ENCODE measurements around the gene ASTN1. TPM values are rescaled to one million over a fixed set of nuclear protein-coding genes. Genes with fewer than 3 reads are reported as not detected.

The ASTN1 gene
- total and polyA plus RNA-seq, 3 experiments from 2014 or later = not detected

DNA sequence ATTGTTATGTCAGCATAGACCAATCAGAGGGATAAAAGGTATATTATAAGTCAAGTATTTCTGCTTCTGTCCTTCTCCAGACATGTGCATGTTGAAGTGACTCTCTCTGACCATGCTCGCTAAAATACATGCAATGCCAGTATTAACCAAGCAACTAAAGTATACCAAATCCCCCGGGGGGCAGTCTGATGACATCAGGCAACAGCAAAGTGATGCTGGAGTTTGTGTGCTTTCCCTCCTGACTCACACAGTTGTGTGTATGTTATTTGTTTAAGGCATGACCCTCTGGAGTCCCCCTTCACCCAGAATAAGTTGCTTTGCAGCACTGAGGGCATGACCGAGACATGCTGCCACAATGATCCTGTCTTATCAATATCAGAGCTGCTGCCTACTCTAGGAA is 8.4 kb upstream of the ASTN1 start:
- H3K4me3 Mint-ChIP-seq = no peak overlapping the region
- H3K4me1 Mint-ChIP-seq = no peaks in the 10 kb centered on the region
- ChIA-PET POLR2A (no interaction called here), CTCF (no interaction called here)
- H3K4me3 ChIP-seq (ENCODE audit: low read length) = no peak overlapping the region
- peaks cover 0 to 12% (median 2%) of the 10 kb centered on the region in 5 donors for H3K9me3 Mint-ChIP-seq
- H3K9me3 ChIP-seq (ENCODE audit: low read length) = no peaks in the 10 kb centered on the region
- no peaks in the 10 kb centered on the region for H3K36me3 Mint-ChIP-seq
- no peaks in the 10 kb centered on the region for H3K27me3 ChIP-seq (ENCODE audit: insufficient read depth, low read length, poor library complexity, severe bottlenecking)
- no peaks in the 10 kb centered on the region for H3K36me3 ChIP-seq (ENCODE audit: insufficient read depth, low read length)
- H3K27ac Mint-ChIP-seq = no peak overlapping the region
- DNase-seq = no peak
- H3K27ac ChIP-seq (ENCODE audit: low read depth, low read length) = no peak overlapping the region
- H3K27me3 Mint-ChIP-seq = peaks cover 0 to 13% of the 10 kb centered on the region in 2 donors
- no peaks in the 10 kb centered on the region for H3K4me1 ChIP-seq (ENCODE audit: insufficient read depth, low read length)

DNA sequence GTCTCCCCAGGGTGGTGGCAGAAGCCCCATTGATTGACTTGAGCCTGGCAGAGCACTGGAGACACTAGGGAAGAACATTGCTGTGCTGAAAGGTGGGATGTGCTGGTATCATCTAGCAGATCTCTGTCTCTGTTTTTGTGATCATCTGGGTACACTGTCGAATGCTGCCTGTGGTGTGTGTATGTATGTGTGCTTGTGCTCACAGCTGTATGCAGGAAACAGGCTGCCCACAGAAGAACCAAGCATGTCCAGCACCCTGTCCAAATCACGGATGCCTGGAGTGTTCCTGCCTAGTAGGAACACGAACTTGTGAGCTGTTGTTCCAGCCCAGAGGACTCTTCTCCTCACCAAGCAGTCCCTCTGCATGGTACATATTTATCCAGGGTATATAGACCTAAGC is 7.8 kb upstream of the ASTN1 start:
- DNase-seq = no peak
- no peak overlapping the region for H3K4me3 Mint-ChIP-seq
- Histone ChIP-seq H3K9me3 (ENCODE audit: low read length) (no peaks in the 10 kb centered on the region), H3K36me3 (ENCODE audit: insufficient read depth, low read length) (no peaks in the 10 kb centered on the region), H3K27me3 (ENCODE audit: insufficient read depth, low read length, poor library complexity, severe bottlenecking) (no peaks in the 10 kb centered on the region), H3K27ac (ENCODE audit: low read depth, low read length) (no peak overlapping the region), H3K4me3 (ENCODE audit: low read length) (no peak overlapping the region), H3K4me1 (ENCODE audit: insufficient read depth, low read length) (no peaks in the 10 kb centered on the region)
- peaks cover 0 to 13% of the 10 kb centered on the region in 2 donors for H3K27me3 Mint-ChIP-seq
- no peaks in the 10 kb centered on the region for H3K36me3 Mint-ChIP-seq
- ChIA-PET CTCF (no interaction called here), POLR2A (no interaction called here)
- H3K27ac Mint-ChIP-seq = no peak overlapping the region
- H3K4me1 Mint-ChIP-seq = no peaks in the 10 kb centered on the region
- peaks cover 0 to 12% (median 2%) of the 10 kb centered on the region in 5 donors for H3K9me3 Mint-ChIP-seq

DNA sequence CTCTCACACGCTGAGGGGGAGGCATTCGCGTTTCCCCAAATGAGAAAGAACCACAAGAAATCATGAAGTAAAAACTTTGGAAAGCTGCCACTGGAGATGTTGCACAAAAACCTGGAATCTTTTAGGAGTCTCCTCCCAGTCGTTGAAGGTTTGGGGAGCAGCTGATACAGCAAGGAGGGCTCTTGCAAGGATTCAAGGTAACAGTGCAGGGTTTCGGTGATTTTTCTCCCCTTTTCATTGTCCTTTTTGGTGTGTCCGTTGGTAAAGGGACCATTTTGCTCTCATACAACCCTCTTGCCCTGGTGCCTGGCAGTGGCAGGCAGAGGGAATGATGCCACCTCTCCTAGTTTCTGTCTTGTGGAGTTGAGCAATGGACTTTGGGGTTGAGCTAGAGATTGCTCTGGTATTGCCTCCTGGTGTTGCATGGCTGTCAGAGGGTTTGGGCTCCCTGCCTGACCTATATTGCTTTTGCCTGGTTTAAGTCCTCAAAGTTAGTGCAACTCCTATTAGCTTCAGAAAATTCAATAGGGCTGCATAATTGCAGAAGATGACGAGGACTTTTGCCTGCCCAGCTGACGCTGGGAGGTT is 7.1 kb upstream of the ASTN1 start:
- no peak overlapping the region for H3K4me3 ChIP-seq (ENCODE audit: low read length)
- CTCF ChIA-PET = no interaction called here
- H3K27ac ChIP-seq (ENCODE audit: low read depth, low read length) = no peak overlapping the region
- Mint-ChIP-seq H3K9me3 (peaks cover 0 to 9% (median 2%) of the 10 kb centered on the region in 5 donors), H3K36me3 (no peaks in the 10 kb centered on the region), H3K4me3 (no peak overlapping the region), H3K27me3 (peaks cover 0 to 13% of the 10 kb centered on the region in 2 donors), H3K4me1 (no peaks in the 10 kb centered on the region), H3K27ac (no peak overlapping the region)
- no peaks in the 10 kb centered on the region for H3K9me3 ChIP-seq (ENCODE audit: low read length)
- no peaks in the 10 kb centered on the region for H3K36me3 ChIP-seq (ENCODE audit: insufficient read depth, low read length)
- POLR2A ChIA-PET = no interaction called here
- H3K27me3 ChIP-seq (ENCODE audit: insufficient read depth, low read length, poor library complexity, severe bottlenecking) = no peaks in the 10 kb centered on the region
- no peak for DNase-seq
- no peaks in the 10 kb centered on the region for H3K4me1 ChIP-seq (ENCODE audit: insufficient read depth, low read length)

DNA sequence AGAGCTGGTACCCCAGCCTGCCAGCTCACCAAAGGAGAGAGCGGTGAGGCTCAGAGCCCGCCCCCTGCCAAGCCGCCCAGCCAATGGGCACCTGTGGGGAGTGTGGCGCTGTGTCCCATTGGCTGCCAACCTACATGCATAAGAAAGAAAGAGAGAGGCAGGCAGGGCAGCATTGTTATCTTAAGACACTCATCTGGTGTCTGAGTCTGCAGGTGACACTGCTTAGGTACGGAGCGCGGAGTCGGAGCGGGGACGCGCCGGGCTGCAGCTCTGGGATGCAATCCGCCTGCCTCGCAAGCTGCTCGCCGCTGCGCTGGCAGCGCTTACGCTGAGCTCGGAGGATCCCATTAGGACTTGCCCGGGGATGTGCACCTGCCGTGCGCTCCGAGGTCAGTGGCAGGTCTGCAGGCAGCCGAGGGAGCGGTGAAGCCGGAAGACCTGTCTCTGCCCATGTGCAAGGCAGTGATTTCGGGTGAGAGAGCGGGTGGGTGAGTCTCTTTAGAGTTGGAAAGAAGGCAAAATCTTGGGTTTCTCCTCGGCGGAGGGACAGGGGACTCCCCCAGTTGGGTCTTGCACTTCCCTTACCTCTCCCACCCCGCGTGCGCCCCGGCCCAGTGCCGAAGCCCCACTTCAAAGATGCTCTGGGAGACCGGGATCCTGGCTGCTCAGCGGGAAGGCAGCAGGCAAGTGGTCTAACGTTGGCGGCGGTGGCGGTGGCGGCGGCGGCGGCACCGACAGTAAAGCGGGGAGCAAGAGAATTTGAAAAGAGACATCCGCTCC is 6.4 kb upstream of the ASTN1 start, which contains the start of gene BRINP2:
BRINP2 (plus strand) TSS at position 203 of the 780 bp plus-strand sequence. CDS start 58,919 bp downstream, outside the sequence.
- POLR2A ChIA-PET = no interaction called here
- Mint-ChIP-seq H3K36me3 (no peaks in the 10 kb centered on the region), H3K9me3 (peaks cover 0 to 9% (median 2%) of the 10 kb centered on the region in 5 donors), H3K4me1 (no peaks in the 10 kb centered on the region), H3K27me3 (peaks cover 0 to 13% of the 10 kb centered on the region in 2 donors), H3K27ac (no peak within 1 kb of the TSS), H3K4me3 (no peak within 1 kb of the TSS)
- Histone ChIP-seq H3K36me3 (ENCODE audit: insufficient read depth, low read length) (no peaks in the 10 kb centered on the region), H3K27me3 (ENCODE audit: insufficient read depth, low read length, poor library complexity, severe bottlenecking) (no peaks in the 10 kb centered on the region), H3K4me1 (ENCODE audit: insufficient read depth, low read length) (no peaks in the 10 kb centered on the region), H3K27ac (ENCODE audit: low read depth, low read length) (no peak within 1 kb of the TSS), H3K9me3 (ENCODE audit: low read length) (no peaks in the 10 kb centered on the region), H3K4me3 (ENCODE audit: low read length) (no peak within 1 kb of the TSS)
- no peak for DNase-seq
- CTCF ChIA-PET = no interaction called here

DNA sequence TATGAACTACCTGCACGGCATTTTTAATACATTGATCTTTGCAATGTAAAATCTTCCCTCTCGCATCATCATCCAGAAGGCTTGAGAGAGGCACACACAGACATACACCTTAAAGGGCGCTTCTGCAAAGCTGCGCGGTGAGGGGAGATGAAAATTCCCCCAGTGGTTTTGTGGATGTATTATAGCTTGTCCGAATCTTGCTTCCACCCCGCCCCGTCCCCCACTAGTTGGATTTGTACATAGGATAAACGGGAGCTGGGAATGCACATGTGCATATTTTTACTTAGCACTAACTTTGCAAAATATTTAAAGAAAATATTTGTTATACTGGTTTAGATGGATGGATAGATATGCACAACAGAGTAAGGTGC is 542 bp upstream of the ASTN1 start:
- Histone ChIP-seq H3K36me3 (ENCODE audit: insufficient read depth, low read length) (no peaks in the 10 kb centered on the region), H3K4me1 (ENCODE audit: insufficient read depth, low read length) (no peaks in the 10 kb centered on the region), H3K9me3 (ENCODE audit: low read length) (no peaks in the 10 kb centered on the region), H3K27me3 (ENCODE audit: insufficient read depth, low read length, poor library complexity, severe bottlenecking) (no peaks in the 10 kb centered on the region), H3K4me3 (ENCODE audit: low read length) (no peak overlapping the region), H3K27ac (ENCODE audit: low read depth, low read length) (no peak overlapping the region)
- CTCF ChIA-PET = no interaction called here
- POLR2A ChIA-PET = no interaction called here
- DNase-seq = no peak
- H3K4me3 Mint-ChIP-seq = no peak overlapping the region
- H3K4me1 Mint-ChIP-seq = no peaks in the 10 kb centered on the region
- peaks cover 0 to 1% (median 0%) of the 10 kb centered on the region in 3 donors for H3K36me3 Mint-ChIP-seq
- H3K27ac Mint-ChIP-seq = no peak overlapping the region
- H3K9me3 Mint-ChIP-seq = peaks cover 0 to 10% (median 5%) of the 10 kb centered on the region in 5 donors
- peaks cover 7 to 15% of the 10 kb centered on the region in 2 donors for H3K27me3 Mint-ChIP-seq

DNA sequence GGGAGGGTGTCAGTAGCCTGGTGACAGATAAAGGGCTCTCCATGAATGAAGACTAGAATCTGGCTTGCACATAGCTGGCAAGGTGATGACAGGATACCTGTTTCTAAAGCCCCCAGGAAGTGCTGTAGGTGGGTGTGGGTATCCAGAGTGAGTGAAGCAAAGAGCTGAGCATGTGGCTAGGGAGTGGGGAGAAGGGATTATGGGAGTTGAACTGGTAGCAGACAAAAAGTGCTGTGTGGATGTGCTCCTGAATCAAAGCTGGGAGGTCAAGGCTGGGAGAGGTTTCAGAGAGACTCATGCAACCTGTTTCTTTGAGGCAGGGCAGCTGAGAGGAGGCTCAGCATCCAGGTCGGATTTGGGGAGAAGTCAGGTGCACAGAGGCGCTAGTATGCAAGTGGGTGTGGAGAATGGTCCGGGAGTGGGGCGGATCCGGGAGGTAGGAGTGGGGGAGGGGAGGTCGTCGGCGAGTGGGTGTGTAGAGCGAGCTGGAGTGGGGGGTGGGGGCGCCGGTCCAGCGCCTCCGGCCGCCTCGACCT is 600 bp downstream of the ASTN1 start:
- Histone ChIP-seq H3K27me3 (ENCODE audit: insufficient read depth, low read length, poor library complexity, severe bottlenecking) (no peaks in the 10 kb centered on the region), H3K4me1 (ENCODE audit: insufficient read depth, low read length) (no peaks in the 10 kb centered on the region), H3K4me3 (ENCODE audit: low read length) (no peak overlapping the region), H3K9me3 (ENCODE audit: low read length) (no peaks in the 10 kb centered on the region), H3K27ac (ENCODE audit: low read depth, low read length) (no peak overlapping the region), H3K36me3 (ENCODE audit: insufficient read depth, low read length) (no peaks in the 10 kb centered on the region)
- Mint-ChIP-seq H3K36me3 (peaks cover 0 to 1% (median 0%) of the 10 kb centered on the region in 3 donors), H3K9me3 (peaks cover 0 to 10% (median 5%) of the 10 kb centered on the region in 5 donors), H3K27ac (no peak overlapping the region), H3K4me3 (no peak overlapping the region), H3K4me1 (no peaks in the 10 kb centered on the region), H3K27me3 (peaks cover 7 to 15% of the 10 kb centered on the region in 2 donors)
- POLR2A ChIA-PET = no interaction called here
- CTCF ChIA-PET = no interaction called here
- no peak for DNase-seq

DNA sequence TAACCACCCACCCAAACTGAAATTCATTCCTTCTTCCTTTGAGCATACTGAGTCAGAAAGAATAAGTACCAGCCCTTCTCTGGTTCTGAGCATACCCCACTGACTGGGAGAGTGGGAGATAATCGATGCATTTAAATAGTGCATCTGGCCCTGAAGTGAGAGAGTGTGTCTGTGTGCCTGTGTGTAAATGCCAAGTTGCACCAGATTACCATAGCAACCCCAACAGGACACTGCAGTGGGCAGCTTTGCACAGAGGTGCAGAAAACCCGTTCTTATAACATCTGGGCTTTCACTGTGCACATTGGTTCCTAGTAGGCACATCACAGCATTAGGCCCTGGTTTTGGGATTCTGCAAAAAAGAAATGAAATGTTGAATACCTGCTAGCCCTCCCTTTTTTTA is 2.3 kb downstream of the ASTN1 start:
- Mint-ChIP-seq H3K9me3 (peaks cover 0 to 10% (median 5%) of the 10 kb centered on the region in 5 donors), H3K36me3 (peaks cover 0 to 1% (median 0%) of the 10 kb centered on the region in 3 donors), H3K4me3 (no peak overlapping the region), H3K4me1 (no peaks in the 10 kb centered on the region), H3K27me3 (peaks cover 7 to 15% of the 10 kb centered on the region in 2 donors), H3K27ac (no peak overlapping the region)
- no peaks in the 10 kb centered on the region for H3K36me3 ChIP-seq (ENCODE audit: insufficient read depth, low read length)
- H3K4me1 ChIP-seq (ENCODE audit: insufficient read depth, low read length) = no peaks in the 10 kb centered on the region
- H3K9me3 ChIP-seq (ENCODE audit: low read length) = no peaks in the 10 kb centered on the region
- DNase-seq = no peak
- CTCF ChIA-PET = no interaction called here
- H3K27me3 ChIP-seq (ENCODE audit: insufficient read depth, low read length, poor library complexity, severe bottlenecking) = no peaks in the 10 kb centered on the region
- H3K27ac ChIP-seq (ENCODE audit: low read depth, low read length) = no peak overlapping the region
- POLR2A ChIA-PET = no interaction called here
- no peak overlapping the region for H3K4me3 ChIP-seq (ENCODE audit: low read length)

DNA sequence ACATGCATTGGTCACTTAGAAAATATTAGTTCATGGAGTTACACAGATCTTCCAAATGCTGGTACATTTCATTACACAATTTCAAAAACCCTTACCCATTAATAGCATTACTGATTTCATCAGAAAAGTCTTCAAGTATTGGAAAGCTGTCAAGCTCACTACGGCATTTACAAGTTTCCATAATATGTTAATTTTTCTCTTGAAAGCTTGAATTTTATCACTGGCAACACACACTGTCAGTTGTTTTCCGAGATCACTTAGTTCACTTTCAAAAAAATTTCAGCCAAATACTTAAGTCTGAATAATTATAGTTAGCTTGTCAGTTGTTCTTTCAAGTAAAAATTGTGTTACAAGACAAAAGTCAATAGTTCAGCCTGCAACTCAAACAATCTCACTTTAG is 18.0 kb downstream of the ASTN1 start:
- H3K27me3 Mint-ChIP-seq = no peaks in the 10 kb centered on the region
- peaks cover 0 to 6% (median 0%) of the 10 kb centered on the region in 5 donors for H3K9me3 Mint-ChIP-seq
- Histone ChIP-seq H3K27me3 (ENCODE audit: insufficient read depth, low read length, poor library complexity, severe bottlenecking) (no peaks in the 10 kb centered on the region), H3K9me3 (ENCODE audit: low read length) (no peaks in the 10 kb centered on the region), H3K27ac (ENCODE audit: low read depth, low read length) (no peak overlapping the region), H3K36me3 (ENCODE audit: insufficient read depth, low read length) (no peaks in the 10 kb centered on the region), H3K4me3 (ENCODE audit: low read length) (no peak overlapping the region), H3K4me1 (ENCODE audit: insufficient read depth, low read length) (no peaks in the 10 kb centered on the region)
- H3K27ac Mint-ChIP-seq = no peak overlapping the region
- CTCF ChIA-PET = no interaction called here
- H3K4me1 Mint-ChIP-seq = no peaks in the 10 kb centered on the region
- POLR2A ChIA-PET = no interaction called here
- H3K4me3 Mint-ChIP-seq = no peak overlapping the region
- no peaks in the 10 kb centered on the region for H3K36me3 Mint-ChIP-seq
- no peak for DNase-seq

All from CD8-positive, alpha-beta memory T cell (primary cell).